ENCODE results near the gene ATP2C2. TPM values are rescaled to one million over a fixed set of nuclear protein-coding genes. Genes with fewer than 3 reads are reported as not detected.
"Not testable (repeated sequence)": the region's sequence is repeated elsewhere in the genome, so short reads cannot be mapped to it uniquely, and the experiment has no call there.

Gene ATP2C2
- total RNA-seq, 2 donors from 2014 or later: 0.10 to 0.19 TPM

DNA sequence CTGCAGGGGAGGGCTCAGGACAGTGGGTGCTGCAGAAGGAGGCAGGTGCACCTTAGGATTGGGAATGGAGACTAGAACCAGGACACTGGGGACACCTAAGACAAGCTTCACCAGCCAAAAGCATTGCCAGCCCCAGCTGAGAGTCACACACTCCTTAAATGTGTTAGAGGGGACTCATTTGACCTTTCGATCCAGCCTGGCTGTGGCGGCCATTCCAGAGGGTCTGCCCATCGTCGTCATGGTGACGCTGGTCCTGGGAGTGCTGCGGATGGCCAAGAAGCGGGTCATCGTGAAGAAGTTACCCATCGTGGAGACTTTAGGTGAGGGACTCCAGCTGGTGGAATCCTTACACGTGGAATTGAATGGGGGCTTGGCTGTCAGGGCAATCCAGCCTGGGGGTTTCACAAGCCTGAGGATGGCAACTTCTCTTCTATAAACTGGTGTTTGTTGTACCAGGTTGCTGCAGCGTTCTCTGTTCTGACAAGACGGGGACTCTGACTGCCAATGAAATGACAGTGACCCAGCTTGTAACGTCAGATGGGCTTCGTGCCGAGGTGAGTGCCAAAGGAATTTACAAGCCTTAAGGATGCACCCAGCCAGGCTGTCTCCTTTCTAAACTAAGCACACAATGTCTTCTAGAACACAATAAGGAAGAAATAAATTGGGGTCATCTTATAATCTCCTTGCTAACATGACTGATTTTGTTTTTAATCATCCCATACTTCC, 70.8 kb downstream of the ATP2C2 start:
- intact Hi-C loops (cut with DNase I): no loop called here
- DNase-seq (ENCODE audit: low spot score): no peak

DNA sequence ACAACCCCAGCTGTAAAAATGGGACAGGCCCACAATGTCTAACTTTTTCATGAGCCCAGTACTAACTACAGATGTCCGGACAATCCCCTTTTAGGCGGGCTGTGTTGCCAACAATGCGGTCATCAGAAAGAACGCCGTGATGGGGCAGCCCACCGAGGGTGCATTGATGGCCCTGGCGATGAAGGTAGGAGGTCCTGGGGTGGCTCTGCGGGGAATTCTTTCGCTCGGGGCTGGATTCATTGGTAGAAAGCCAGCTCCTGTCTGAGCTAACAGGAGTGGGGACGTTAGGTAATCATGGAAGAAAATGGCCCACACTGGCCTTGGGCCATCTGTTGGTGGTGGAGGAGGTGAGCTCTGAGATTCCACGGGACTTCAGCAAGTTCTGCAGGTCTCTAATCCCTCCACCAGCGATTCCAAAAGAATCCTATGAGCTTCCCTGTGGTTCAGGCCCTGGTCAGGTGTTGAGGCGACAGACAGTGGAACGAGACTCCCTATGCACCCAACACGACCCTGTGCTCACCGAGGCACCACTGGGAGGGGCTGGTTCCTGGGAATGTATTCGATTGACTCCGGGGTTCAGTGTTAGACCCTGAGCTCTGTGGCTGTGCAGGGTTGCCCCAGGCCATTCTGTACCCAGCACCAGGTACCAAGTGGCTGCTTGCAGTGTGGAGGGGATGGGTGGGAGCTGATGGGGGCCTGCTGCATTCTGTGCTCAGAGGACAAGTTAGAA, 74.2 kb downstream of the ATP2C2 start:
- intact Hi-C loops (cut with DNase I): no loop called here
- no peak for DNase-seq (ENCODE audit: low spot score)

DNA sequence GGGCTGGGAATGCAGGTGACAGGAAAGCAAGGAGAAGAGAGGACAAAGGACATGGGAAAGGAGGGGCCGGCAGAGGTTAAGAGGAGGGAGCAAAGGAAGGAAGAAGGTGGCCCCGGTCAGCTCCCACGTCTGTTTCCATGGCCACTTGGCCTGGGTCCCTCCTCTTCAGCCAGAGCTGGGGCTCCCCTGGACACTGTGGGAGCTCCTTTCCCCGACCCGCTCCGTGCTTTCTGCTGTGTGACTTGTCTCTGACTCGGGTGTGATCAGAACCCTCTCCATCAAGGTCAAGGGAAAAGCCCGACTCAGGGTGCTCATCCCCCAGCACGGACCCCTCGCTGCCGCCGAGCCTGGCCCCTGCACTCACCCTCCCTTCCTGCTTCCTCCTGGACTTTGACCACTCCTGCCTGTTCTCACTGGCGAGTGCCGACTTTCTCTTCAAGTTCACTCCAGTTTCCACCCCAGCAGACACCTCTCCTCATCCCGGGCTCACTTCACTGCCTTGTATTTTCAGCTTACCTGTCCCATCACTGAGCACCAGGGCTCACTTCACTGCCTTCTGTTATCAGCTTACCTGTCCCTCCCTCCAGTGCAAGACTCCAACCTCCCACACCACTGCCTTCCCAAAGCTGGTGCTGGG, 74.9 kb downstream of the ATP2C2 start:
- intact Hi-C loops (cut with DNase I): no loop called here
- no peak for DNase-seq (ENCODE audit: low spot score)

DNA sequence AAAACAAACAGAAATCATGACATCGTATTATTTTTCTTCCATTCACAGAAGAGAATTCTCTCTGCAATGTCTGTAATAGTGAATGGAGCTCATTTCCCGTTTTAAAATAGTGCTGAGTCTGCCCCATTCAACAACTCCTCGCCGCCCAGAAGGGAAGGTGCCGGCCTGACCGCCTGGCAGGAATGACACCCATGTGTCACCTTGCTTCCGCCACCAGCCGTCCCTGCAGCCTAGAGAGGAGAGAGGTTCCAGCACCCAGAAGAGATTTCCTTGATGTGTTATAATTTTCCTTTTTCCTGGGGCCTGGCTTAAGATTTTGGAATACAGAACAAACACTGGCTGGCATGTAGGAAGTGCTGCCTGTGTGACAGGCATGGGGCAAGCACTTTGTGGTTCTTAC, 76.1 kb downstream of the ATP2C2 start:
- no peak for DNase-seq (ENCODE audit: low spot score)

GRCh38 chr16:84446084-84446483, 77.7 kb downstream of the ATP2C2 start:
- intact Hi-C loops (cut with DNase I): loop anchor here in 1 of 2 donors (5.0 kb wide), 1 partner anchor 856 kb away; no protein-coding TSS in a partner anchor
- DNase-seq (ENCODE audit: low spot score): no peak

More for the DNA sequence above, 76.1 kb downstream of the ATP2C2 start:
- intact Hi-C loops (cut with DNase I): no loop called here

DNA sequence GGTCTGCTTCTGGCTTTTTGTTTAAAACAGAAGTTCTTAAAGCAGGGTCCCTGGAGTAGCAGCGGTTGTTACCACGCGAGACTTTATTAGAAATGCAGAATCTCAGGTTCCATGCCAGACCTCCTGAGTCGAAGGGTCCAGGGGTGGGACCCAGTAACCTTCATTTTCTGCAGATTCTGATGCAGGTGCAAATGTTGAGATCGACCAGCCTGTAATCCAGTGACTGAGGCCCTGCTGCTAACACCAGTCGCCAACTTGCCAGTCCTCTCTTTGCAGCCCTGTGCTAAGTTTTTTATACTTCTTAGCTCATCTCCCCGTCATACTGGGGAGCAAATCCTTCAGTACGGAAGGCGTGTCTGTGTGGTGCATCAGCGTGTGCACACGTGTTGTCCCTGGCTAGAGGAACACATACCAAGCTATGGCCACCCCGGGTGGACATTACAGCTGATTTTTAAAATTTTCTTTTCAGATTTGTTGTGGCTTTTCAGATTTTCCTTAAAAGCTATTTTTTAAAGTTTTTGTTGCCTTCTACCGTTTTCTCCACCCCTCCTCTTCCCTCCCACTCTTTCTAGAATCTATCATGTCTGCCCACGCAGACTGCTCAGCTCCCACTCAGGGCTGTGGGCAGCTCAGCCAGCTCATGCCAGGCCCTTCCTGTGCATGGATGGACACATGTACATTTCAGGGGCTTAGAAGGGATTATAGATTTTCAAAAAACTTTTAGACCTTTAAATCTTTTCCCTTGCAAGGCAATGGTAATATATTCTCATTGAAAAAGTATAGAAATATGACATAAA, 78.5 kb downstream of the ATP2C2 start:
- intact Hi-C loops (cut with DNase I): loop anchor here in 1 of 2 donors (5.0 kb wide), 1 partner anchor 856 kb away; no protein-coding TSS in a partner anchor
- DNase-seq (ENCODE audit: low spot score): peak; percentile 51

GRCh38 chr16:84448444-84448843, 80.1 kb downstream of the ATP2C2 start:
- peak; percentile 34 for DNase-seq (ENCODE audit: low spot score)
- intact Hi-C loops (cut with DNase I): loop anchor here in 1 of 2 donors (5.0 kb wide), 1 partner anchor 854 kb away; no protein-coding TSS in a partner anchor

DNA sequence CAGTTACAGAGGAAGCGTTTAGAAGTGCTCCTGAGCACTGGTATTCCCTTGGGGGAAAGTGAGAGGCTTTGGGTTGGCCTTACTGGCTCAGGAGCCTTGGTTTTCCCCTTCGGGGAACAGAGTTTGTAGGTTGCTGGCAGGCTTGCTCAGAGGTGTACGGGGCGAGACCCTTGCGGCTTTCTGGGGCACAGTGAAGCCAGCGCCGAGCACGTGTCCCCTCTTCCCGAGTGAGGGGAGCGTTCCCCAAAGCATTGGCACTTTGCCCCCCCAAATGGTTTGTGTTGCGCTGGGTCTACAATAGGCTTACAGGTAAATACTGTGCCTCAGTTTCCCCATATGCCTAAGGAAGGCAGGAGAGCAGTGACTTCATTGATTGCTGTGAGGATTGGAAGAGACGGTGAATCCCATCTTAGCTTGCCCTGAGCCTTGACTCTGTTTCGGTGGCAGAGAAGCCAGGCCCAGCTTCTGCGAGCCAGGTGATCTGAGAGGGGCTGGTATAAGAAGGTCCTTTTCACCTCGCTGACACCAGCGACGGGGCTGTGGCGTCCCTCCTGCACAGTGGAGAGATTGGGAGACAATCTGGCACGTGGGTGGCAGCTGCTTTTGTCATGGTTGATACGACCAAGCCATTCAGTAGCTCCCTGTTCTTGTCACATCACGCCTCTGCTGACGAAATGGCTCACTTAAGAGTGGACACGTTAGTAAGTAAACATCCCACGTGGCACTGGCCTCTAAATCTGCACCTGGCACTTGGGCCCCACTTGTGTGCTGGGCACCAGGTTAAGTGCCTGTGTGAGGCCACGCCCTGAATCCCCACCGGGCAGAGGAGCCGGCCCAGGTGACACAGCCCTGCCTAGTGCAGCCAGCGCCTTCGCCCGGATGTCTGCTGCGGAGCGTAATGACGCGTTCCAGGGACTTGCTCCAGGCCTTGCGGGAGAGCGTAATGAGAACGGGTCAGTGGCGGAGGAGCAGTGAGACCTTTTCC, 81.1 kb downstream of the ATP2C2 start:
- DNase-seq (ENCODE audit: low spot score): peak; percentile 74
- intact Hi-C loops (cut with DNase I): loop anchor here in 1 of 2 donors (5.0 kb wide), 1 partner anchor 853 kb away; no protein-coding TSS in a partner anchor

DNA sequence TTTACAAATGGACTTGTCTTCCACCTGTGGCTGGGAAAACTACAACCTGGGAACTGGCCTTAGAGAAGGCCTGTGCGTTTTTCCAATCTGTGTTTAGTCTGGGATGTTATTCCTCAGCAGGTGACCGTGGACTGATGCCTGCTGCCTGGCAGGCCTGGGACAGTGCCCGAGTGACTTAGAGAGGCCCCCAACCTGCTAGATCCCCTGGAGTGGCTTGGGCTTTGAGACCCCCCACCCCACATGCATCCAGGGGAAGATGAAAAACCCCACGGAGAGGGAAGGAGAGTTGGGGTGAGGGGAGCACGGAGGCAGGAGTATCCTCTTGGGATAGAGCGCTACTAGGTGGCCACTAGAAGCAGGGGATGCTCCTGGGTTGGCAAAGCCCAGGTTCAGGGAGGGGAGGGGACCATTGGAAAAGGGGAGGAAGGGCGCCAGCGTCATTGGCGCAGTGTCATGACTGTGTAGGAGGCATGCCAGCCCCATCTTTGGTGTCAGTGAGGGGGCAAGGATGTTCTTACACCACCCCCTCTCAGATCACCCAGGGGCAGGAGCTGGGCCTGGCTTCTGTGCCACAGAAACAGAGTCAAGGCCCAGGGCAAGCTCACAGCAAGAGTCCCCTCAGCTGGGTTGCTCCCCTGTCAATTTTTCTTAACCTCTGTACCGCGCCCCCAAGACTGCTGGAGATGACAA, 82.0 kb downstream of the ATP2C2 start:
- peak; percentile 76 for DNase-seq (ENCODE audit: low spot score)
- intact Hi-C loops (cut with DNase I): no loop called here

GRCh38 chr16:84451010-84451676, 82.8 kb downstream of the ATP2C2 start:
- intact Hi-C loops (cut with DNase I): not testable (repeated sequence)
- DNase-seq (ENCODE audit: low spot score): peak; percentile 32

DNA sequence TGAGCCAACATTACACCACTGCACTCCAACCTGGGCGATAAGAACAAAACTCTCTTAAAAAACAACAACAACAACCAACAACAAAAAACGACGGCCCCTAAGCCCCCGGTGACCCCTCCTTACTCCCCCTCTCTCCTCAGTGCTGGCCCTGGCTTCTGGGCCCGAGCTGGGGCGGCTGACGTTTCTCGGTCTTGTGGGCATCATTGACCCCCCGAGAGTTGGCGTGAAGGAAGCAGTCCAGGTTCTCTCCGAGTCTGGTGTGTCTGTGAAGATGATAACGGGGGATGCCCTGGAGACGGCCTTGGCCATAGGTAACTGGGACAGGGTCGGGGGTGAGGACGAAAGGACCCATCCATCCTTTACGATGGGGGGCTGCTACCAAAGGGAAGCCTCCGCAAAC, 83.4 kb downstream of the ATP2C2 start:
- intact Hi-C loops (cut with DNase I): no loop called here
- peak; percentile 38 for DNase-seq (ENCODE audit: low spot score)

DNA sequence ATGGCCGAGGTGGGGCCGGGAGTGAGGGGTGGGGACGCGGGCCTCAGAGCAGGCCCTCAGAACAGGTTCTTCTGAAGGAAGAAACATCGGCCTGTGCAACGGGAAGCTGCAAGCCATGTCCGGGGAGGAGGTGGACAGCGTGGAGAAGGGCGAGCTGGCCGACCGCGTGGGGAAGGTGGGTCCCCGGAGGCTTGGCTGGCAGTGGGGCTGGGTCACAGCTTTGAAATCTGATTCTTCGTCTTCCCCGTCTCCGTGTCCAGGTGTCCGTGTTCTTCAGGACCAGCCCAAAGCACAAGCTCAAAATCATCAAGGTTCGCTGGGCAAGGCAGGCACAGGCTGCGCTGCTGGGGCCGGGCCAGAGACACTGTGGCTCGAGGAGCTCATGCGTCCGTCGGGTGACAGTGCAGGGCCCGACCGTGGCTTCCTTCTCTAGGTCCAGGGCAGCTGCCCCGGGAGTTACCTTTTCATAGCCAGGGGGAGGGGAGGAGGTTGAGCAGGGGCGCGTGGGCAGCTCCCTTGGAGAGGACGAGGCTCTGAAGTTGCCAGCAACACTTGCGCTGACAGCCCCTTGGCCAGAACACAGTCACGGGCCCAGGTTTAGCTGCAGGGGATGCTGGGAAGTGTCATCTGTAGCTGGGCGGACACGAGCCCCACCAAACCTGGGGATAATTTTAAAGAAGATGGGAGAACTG, 84.9 kb downstream of the ATP2C2 start:
- intact Hi-C loops (cut with DNase I): no loop called here
- DNase-seq (ENCODE audit: low spot score): peak; percentile 77

GRCh38 chr16:84454611-84455010, 86.3 kb downstream of the ATP2C2 start:
- intact Hi-C loops (cut with DNase I): no loop called here
- DNase-seq (ENCODE audit: low spot score): peak; percentile 70

DNA sequence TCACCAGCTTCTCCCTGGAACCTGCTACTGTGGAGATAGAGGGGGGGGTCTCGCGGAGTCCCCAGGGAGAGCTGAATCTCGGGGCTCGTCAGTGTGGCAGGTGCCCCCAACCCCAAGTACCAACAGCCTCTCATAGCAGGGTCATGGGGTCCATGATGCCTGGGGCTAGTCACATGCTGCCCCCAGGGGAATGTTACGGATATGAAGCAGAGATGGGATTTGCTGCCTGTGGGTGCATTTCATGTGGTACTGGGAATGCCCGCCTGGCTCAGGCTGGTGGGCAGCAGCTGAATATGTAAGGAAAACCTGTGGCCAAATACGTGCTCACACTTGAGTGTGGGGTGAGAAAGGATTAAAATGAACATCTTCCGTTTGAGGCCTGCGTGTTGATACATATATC, 86.7 kb downstream of the ATP2C2 start:
- intact Hi-C loops (cut with DNase I): no loop called here
- peak; percentile 32 for DNase-seq (ENCODE audit: low spot score)

DNA sequence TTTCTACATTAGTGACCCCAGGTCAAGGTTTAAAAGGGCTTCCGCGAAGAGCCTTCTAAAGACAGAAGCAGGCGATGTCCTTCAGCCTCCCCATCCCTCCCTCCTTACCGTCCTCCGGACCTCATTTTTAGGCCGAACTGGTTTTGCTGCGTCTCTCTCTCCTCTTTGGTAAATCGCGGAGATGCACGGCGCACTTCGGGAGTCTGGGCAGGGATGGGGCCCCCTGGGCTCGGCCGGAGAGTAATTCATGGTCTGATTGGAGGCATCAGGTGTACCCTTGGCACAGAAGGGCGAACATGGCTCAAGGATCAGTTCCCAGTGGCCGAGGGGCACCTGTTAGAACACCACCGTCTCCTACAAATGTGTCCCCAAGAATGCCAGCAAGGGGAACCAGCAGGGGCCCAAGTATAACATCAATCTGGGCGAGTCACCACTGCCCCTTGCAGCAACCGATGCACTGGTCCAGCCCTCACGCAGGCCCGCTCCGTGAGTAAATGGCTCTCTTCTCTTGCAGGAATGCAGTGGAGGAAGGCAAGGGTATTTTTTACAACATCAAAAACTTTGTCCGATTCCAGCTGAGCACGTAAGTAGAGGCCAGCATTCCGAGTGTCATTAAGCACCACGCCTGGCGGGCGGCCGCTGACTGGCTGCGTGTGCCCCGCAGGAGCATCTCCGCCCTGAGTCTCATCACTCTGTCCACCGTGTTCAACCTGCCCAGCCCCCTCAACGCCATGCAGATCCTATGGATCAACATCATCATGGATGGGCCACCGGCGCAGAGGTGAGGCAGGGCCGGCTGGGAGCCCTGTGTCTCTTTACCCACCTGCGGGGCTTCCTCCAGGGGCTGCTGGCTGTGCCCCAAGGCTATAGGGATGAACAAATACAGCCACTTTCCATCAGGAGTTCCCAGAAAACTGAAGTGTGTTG, 90.5 kb downstream of the ATP2C2 start:
- intact Hi-C loops (cut with DNase I): no loop called here
- DNase-seq (ENCODE audit: low spot score): peak; percentile 62

Measured in posterior vena cava (tissue), 2 donors.